MG63 (cell line): ENCODE results near the gene PARK7. TPM values are rescaled to one million over a fixed set of nuclear protein-coding genes. Genes with fewer than 3 reads are reported as not detected.
"Not testable (repeated sequence)": the region's sequence is repeated elsewhere in the genome, so short reads cannot be mapped to it uniquely, and the experiment has no call there.

Experiments
- DNase-seq: peaks from one replicate; pipeline ENCODE4 v3.0.0-alpha.2; 2020
- H3K27me3 ChIP-seq: fragments of 250-450 bp; sonication (Bioruptor Pico); 2 replicates; pipeline ENCODE4 v1.5.1; 2020; ENCODE audit warnings: mild to moderate bottlenecking, moderate library complexity
- H3K36me3 ChIP-seq: fragments of 250-450 bp; sonication (Bioruptor Pico); 2 replicates; pipeline ENCODE4 v1.5.1; 2020; ENCODE audit warnings: mild to moderate bottlenecking, moderate library complexity
- H3K4me3 ChIP-seq: fragments of 250-450 bp; sonication (Bioruptor Pico); 2 replicates; pipeline ENCODE4 v1.5.1; 2020; ENCODE audit warnings: mild to moderate bottlenecking, moderate library complexity
- H3K9me3 ChIP-seq: fragments of 250-450 bp; sonication (Bioruptor Pico); 2 replicates; pipeline ENCODE4 v1.5.1; 2020; ENCODE audit warnings: mild to moderate bottlenecking, moderate library complexity
- total RNA-seq: library from RNA; depleted of rRNA; stranded (reverse); fragments of >200 nt; shearing (Covaris generic); gene quantifications from 2 replicates; pipeline ENCODE4 v1.2.3, GENCODE V29; 2014; ENCODE audit warnings: low replicate concordance; rRNA removed

The PARK7 gene
- total RNA-seq: 398 and 501 TPM in 2 replicates

DNA sequence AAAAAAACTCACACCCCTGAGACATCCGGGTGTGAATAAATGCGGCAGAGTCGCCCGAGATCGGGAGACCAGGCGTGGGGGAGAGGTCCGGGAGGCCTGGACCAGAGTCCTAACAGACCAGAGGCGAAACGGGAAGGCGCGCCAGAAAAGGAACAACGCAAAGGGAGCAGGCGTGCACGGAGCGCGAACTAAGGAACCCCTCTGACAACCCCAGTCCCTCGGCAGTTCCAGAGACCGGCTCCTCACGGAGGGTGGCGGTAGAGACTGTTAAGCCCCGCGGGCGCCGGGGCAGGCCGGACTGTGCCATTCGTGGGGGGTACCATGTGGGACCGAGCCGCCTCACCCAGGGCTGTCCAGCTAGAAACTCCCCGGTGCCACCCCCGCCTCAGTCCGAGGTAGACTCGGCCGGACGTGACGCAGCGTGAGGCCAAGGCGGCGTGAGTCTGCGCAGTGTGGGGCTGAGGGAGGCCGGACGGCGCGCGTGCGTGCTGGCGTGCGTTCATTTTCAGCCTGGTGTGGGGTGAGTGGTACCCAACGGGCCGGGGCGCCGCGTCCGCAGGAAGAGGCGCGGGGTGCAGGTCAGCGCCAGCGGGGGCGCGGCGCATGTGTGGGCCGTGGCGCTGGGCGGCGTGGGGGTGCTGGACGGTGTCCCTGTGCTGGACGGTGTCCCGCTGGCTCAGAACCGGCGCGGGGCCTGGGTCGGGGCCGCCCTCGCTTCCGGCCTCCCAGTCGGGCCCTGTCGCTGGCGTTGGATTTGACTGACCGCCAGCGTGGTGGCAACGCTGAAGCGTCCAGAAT is at the start of gene PARK7:
TSS of gene PARK7 (plus strand) at position 496 of the 798 bp plus-strand sequence. CDS start 1,075 bp downstream, outside the sequence.
- no peaks in the 10 kb centered on the region for H3K9me3 ChIP-seq
- no peaks in the 10 kb centered on the region; the same call in 1 of the 2 replicates for H3K27me3 ChIP-seq
- peaks cover 35% of the 10 kb centered on the region for H3K36me3 ChIP-seq
- DNase-seq: peak; percentile 100
- peak within 1 kb of the TSS; percentile 67 for H3K4me3 ChIP-seq

DNA sequence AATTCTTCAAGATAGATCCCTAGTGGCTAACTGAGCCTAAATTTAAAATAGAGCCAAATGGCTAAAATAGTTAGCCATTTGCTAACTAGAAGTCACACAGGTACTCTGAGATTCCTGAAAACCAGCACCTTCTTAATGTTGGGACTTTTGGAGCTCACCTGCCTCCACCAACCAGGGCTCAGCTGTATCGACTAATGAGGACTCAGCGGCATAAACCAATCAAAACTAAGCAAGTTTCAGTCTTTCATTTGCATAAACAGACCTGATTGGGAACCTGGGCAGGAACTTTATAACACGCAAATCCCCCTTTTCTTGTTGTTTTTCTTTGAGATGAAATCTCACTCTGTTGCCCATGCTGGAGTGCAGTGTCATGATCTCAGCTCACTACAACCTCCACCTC is 49.4 kb upstream of the PARK7 start:
- H3K4me3 ChIP-seq: no peak overlapping the region
- DNase-seq: no peak
- no peaks in the 10 kb centered on the region for H3K9me3 ChIP-seq
- H3K27me3 ChIP-seq: no peaks in the 10 kb centered on the region
- no peaks in the 10 kb centered on the region for H3K36me3 ChIP-seq

DNA sequence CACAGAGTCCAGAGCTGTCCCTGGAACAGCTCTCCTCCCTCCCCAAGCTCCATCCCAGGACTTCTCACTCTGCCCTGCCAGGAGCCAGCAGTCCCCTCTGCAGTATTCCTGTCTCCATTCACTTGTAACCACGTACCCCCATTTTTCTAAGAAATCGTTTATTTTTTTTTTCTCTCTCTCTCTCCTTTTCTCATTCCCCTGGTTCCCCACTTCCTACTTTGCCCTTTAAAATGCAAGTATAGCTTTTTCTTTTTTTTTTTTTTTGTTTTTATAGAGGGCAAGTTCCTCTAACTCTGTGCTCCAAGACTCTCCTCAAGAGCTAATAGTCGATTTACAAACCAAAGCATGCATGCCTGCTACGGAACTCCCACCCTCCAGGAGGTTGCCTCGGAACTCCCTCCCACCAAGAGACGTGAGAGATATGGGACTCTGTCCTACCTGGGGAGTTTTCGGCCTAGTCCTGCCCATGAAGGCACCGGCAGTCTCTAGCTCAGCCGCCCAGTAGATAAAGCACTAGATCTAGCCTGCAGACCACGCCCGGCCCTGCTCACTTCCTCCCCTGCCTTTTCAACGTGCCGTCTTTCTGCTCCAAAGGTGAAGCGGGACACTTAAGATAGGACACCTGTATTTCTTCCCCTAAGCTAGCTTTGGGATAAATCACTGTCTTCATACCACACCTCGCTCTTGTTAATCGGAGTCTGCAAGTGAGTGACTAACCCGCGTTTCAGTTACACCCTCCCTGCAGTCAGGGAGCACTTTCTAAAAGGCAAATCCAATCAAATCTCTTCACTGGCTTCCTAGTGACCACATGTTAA is 48.6 kb upstream of the PARK7 start:
- H3K4me3 ChIP-seq: no peak overlapping the region
- H3K9me3 ChIP-seq: no peaks in the 10 kb centered on the region
- DNase-seq: no peak
- H3K27me3 ChIP-seq: no peaks in the 10 kb centered on the region
- H3K36me3 ChIP-seq: no peaks in the 10 kb centered on the region

DNA sequence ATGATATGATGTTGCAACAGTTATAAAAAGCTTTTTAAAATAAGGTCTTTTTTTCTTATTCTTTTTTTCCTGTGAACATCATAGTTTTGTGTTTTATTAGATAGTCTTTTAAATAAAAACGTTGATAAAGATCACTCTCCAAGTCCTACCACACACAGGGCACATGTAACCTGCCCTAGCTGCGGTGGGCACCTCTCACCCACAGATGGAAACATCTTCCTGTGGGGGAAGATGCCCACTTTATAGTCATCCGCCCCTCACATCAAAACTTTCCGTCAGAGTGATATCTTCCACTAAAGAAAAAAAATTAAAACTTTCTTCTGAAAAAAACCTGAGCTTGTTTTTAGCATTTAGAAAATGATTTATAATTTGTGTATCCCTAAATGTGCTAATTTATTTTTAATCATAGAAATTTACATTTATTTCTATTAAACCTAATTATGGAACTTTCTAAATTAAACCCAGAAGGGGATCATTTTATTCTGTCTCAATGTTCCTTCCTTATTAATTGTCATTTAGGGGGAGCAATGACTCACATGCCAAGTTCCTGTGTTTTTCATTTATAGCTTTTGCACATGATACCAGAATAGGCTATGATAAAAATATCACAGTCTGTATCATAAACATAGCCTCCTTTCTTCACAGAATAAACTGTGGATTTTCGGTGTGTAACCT is 45.5 kb upstream of the PARK7 start:
- Histone ChIP-seq H3K9me3 (no peaks in the 10 kb centered on the region), H3K4me3 (no peak overlapping the region), H3K36me3 (no peaks in the 10 kb centered on the region), H3K27me3 (no peaks in the 10 kb centered on the region)
- DNase-seq: no peak

DNA sequence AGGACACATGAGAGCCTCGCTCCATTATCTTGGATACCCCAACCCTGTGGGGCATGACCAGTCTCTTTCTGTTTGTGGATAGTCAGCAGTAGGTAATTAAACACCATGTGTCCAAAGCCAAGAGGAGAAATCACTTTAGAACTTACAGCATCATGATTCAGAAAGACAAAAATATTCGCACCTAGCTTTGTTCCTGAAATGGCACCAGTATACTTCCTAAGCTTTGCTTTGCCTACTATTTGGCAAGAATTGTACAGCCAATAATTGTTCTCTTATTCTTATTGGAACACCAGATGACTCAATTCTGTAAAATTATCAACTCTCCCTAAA is 45.0 kb upstream of the PARK7 start:
- H3K27me3 ChIP-seq: no peaks in the 10 kb centered on the region
- no peaks in the 10 kb centered on the region for H3K9me3 ChIP-seq
- no peak for DNase-seq
- H3K36me3 ChIP-seq: no peaks in the 10 kb centered on the region
- no peak overlapping the region for H3K4me3 ChIP-seq

DNA sequence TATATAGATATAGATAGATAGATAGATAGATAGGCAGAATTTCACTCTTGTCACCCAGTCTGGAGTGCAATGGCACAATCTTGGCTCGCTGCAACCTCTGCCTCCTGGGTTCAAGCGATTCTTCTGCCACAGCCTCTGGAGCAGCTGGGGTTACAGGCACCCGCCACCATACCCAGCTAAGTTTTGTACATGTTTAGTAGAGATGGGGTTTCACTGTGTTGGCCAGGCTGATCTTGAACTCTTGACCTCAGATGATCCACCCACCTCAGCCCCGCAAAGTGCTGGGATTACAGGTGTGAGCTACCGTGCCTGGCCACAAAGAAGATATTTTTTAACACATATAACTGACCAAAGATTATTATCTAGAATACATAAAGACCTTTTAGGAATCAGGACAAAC is 43.5 kb upstream of the PARK7 start:
- not testable (repeated sequence) for H3K27me3 ChIP-seq, H3K9me3 ChIP-seq, H3K4me3 ChIP-seq, DNase-seq, H3K36me3 ChIP-seq

- Histone ChIP-seq H3K4me3 (no peak overlapping the region), H3K27me3 (no peaks in the 10 kb centered on the region), H3K9me3 (no peaks in the 10 kb centered on the region), H3K36me3 (no peaks in the 10 kb centered on the region)
- DNase-seq: no peak
Observed at GRCh38 chr1:7919880-7920279, 41.6 kb upstream of the PARK7 start.

- Histone ChIP-seq H3K4me3 (peak overlapping the region; percentile 20), H3K27me3 (no peaks in the 10 kb centered on the region), H3K36me3 (no peaks in the 10 kb centered on the region), H3K9me3 (no peaks in the 10 kb centered on the region)
- DNase-seq: no peak
Observed at GRCh38 chr1:7921796-7922195, 39.7 kb upstream of the PARK7 start.

DNA sequence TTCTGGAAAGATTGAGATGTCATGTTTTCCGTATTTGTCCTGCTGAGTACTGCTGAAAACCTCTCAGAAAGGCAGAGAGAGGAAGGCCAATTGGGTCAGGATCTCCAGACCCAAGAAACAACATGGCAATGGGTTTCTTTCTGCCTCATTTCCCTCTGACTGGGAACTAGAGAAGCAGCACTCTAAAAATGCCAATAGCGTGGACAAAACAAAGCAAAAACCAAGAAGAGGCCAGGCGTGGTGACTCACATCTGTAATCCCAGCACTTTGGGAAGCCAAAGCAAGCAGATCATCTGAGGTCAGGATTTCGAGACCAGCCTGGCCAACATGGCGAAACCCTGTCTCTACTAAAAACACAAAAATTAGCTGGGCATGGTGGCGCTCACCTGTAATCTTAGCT is 39.2 kb upstream of the PARK7 start:
- Histone ChIP-seq H3K4me3 (peak overlapping the region; percentile 20), H3K36me3 (no peaks in the 10 kb centered on the region), H3K27me3 (no peaks in the 10 kb centered on the region), H3K9me3 (no peaks in the 10 kb centered on the region)
- DNase-seq: peak; percentile 78

GRCh38 chr1:7927061-7927460 is 34.5 kb upstream of the PARK7 start:
- not testable (repeated sequence) for H3K9me3 ChIP-seq, H3K27me3 ChIP-seq, DNase-seq, H3K36me3 ChIP-seq, H3K4me3 ChIP-seq

GRCh38 chr1:7928247-7928646 is 33.3 kb upstream of the PARK7 start:
- DNase-seq: no peak
- Histone ChIP-seq H3K4me3 (no peak overlapping the region), H3K27me3 (0 out of 2 replicates have a peak, but pooled peaks cover 2% of the 10 kb centered on the region), H3K9me3 (no peaks in the 10 kb centered on the region), H3K36me3 (no peaks in the 10 kb centered on the region)

DNA sequence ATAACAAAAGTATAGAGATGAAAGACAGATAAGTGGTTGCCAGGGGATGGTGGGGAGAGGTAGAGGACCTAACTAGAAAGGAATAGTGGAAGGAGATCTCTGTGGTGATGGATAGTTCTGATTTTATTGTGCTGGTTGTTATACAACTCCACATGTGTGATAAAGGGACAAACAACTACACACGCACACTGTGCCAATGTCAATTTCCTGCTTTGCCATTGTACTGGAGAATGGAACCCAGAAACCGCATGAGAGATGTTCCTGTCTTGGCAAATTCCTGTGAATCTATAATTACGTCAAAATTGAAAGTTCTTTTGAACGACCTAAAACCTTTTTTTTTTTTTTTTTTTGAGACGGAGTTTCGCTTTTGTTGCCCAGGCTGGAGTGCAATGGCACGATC is 31.9 kb upstream of the PARK7 start:
- no peak overlapping the region for H3K4me3 ChIP-seq
- 0 out of 2 replicates have a peak, but pooled peaks cover 2% of the 10 kb centered on the region for H3K27me3 ChIP-seq
- no peaks in the 10 kb centered on the region for H3K9me3 ChIP-seq
- no peaks in the 10 kb centered on the region for H3K36me3 ChIP-seq
- no peak for DNase-seq

DNA sequence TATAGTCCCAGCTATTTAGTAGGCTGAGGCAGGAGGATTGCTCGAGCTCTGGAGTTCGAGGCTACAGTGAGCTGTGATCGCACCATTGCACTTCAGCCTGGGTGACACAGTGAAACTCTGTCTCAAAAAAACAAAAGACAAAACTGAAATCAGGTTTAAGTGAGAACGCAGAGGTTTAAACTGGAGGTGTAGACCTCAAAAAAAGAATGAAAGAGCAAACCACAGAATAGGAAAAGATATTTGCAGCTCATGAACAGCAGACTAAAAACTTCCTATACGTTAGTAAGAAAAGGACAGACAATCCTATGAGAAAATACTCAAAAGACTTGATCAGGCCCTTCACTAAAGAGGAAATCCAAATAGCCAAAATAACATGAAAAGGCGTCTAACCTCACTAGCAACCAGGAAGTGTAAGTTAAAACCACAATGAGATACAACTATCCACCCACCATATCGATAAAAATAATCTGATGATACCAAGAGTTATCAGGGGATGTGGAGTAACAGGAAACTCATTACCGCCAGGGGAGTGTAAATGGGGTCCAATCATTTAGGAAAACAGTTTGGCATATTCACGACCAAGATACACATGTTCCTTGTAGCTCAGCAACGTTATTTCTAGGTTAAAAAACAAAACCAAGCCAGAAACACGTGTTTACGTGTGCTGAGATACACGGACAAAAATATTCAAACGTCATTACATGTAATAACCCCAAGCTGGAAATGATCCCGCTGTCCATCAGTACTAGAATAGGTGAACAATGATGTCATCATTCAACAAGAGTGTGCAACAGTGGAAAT is 30.7 kb upstream of the PARK7 start:
- H3K4me3 ChIP-seq: no peak overlapping the region
- DNase-seq: no peak
- no peaks in the 10 kb centered on the region for H3K36me3 ChIP-seq
- H3K9me3 ChIP-seq: no peaks in the 10 kb centered on the region
- H3K27me3 ChIP-seq: 0 out of 2 replicates have a peak, but pooled peaks cover 2% of the 10 kb centered on the region

DNA sequence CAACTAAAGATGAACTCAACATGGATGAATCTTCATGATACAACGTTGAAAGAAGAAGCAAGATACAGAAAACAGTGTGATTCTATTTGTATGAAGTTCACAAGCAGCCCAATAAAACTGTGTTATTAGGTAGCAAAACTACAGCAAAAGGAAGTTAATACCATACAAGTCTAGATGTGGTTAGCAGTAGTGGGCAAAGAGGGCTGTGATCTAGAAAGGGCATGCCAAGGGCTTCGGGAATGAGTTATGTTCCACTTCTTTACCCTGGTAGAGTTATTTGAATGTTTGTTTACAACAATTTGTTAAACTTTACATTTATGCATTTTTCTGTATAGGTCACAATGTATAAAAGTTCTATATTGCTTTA is 30.1 kb upstream of the PARK7 start:
- no peaks in the 10 kb centered on the region for H3K9me3 ChIP-seq
- 0 out of 2 replicates have a peak, but pooled peaks cover 2% of the 10 kb centered on the region for H3K27me3 ChIP-seq
- no peak overlapping the region for H3K4me3 ChIP-seq
- DNase-seq: no peak
- no peaks in the 10 kb centered on the region for H3K36me3 ChIP-seq

DNA sequence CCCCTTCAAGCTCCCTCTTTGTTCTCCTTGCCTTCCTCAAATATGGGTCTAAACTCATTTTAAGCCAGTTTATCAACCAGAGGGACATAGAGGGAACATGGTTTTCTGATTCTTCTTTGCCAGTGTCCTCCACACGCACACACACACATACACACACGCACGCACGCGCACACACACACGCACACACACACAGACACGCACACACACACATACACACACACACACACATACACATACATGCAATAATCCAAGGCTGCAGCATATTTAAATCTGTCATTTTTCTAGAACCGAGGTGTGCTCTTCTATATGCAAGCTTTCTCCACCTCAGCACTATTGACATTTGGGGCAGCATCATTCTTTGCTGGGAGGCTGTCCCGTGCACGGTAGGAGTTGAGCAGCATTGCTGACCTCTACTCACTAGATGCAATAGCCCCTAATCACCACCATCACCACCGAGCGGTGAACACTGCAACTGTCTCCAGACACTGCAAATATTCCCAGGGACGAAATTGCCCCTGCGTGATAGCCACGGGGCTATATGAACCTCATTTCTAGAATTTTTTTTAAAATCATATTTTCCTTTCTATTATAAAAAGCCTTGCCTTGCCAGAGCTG is 28.9 kb upstream of the PARK7 start:
- Histone ChIP-seq H3K9me3 (no peaks in the 10 kb centered on the region), H3K27me3 (peaks cover 4% of the 10 kb centered on the region; the same call in 1 of the 2 replicates), H3K4me3 (no peak overlapping the region), H3K36me3 (no peaks in the 10 kb centered on the region)
- peak; percentile 23 for DNase-seq

- DNase-seq: no peak
Observed at GRCh38 chr1:7938070-7938469, 23.4 kb upstream of the PARK7 start.

More at GRCh38 chr1:7938070-7938469, 23.4 kb upstream of the PARK7 start:
- H3K36me3 ChIP-seq: no peaks in the 10 kb centered on the region
- H3K9me3 ChIP-seq: no peaks in the 10 kb centered on the region
- no peak overlapping the region for H3K4me3 ChIP-seq
- peaks cover 5% of the 10 kb centered on the region; the same call in 1 of the 2 replicates for H3K27me3 ChIP-seq
